Measurements from ENCODE around the gene OTOF.

DNA sequence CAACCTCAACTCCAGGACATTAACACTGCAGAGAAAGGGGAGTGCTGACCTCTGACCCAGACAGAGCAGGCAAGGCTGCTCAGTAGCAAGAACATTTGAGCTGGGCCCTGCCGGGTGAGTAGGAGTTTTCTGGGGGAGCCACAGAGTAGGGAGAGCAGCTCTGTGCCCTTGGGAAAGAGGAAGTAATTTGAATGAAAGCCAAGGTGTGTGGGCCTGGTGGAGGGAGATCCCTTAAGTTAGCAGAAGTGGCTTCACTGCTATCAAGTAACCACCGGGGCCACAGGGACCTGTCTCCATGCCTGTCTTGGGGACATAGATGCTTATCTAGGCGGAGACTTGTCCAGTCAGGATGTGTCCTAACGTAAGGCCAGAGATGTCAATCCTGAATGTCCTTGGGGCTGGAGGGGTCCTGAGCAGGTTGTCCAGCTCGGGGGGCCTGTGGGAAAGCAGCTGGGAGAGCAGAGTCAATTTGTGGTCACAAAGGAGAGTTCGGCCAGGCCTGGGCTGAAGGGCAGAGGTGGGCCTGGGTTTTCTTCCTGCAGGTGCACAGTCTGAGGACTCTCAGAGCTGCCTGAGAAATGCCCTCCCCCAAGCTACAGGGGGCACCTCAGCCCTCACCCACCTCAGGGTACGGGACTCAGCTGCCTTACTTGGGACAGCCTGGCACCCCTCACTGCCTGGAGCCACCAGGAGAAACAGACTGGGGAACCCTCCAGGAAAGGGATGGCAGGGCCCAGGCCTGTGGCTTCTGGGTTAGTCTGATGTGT, 15.0 kb upstream of the OTOF start:
- no peak for TF ChIP-seq POLR2A (IDR thresholded peaks at IDR 0.05)
- TF ChIP-seq, protein P1, sequence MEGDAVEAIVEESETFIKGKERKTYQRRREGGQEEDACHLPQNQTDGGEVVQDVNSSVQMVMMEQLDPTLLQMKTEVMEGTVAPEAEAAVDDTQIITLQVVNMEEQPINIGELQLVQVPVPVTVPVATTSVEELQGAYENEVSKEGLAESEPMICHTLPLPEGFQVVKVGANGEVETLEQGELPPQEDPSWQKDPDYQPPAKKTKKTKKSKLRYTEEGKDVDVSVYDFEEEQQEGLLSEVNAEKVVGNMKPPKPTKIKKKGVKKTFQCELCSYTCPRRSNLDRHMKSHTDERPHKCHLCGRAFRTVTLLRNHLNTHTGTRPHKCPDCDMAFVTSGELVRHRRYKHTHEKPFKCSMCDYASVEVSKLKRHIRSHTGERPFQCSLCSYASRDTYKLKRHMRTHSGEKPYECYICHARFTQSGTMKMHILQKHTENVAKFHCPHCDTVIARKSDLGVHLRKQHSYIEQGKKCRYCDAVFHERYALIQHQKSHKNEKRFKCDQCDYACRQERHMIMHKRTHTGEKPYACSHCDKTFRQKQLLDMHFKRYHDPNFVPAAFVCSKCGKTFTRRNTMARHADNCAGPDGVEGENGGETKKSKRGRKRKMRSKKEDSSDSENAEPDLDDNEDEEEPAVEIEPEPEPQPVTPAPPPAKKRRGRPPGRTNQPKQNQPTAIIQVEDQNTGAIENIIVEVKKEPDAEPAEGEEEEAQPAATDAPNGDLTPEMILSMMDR (IDR thresholded peaks at IDR 0.05): no peak
